H9 (cell line): ENCODE measurements around the gene KCNJ11. TPM values are rescaled to one million over a fixed set of nuclear protein-coding genes. Genes with fewer than 3 reads are reported as not detected.

Source experiments
- DNase-seq: peaks from one replicate; pipeline ENCODE4 v3.0.0-alpha.2; 2017
- H2AFZ ChIP-seq: one replicate; pipeline ENCODE4 v1.6.1; 2013; ENCODE audit warnings: mild to moderate bottlenecking, low read length, control low read depth, moderate library complexity
- H2AK5ac ChIP-seq: 2 replicates; pipeline ENCODE4 v1.6.1; 2013; ENCODE audit warnings: low read length, control low read depth, mixed read lengths; ENCODE audit not compliant: insufficient read length
- H2BK120ac ChIP-seq: one replicate; pipeline ENCODE4 v1.6.1; 2013; ENCODE audit warnings: low read depth, mild to moderate bottlenecking, low read length, control low read depth, inconsistent platforms; ENCODE audit not compliant: poor library complexity, severe bottlenecking
- H2BK12ac ChIP-seq: 2 replicates; pipeline ENCODE4 v1.6.1; 2013; ENCODE audit warnings: low read length, control low read depth, mixed read lengths, low read depth; ENCODE audit not compliant: insufficient read length
- H2BK15ac ChIP-seq: 2 replicates; pipeline ENCODE4 v1.6.1; 2013; ENCODE audit warnings: low read depth, low read length, control low read depth
- H2BK20ac ChIP-seq: one replicate; pipeline ENCODE4 v1.6.1; 2013; ENCODE audit warnings: low read depth, mild to moderate bottlenecking, low read length, control low read depth, inconsistent platforms; ENCODE audit not compliant: poor library complexity, severe bottlenecking
- H2BK5ac ChIP-seq: 2 replicates; pipeline ENCODE4 v1.6.1; 2013; ENCODE audit warnings: low read length, control low read depth, mixed read lengths; ENCODE audit not compliant: insufficient read length
- H3K14ac ChIP-seq: 2 replicates; pipeline ENCODE4 v1.6.1; 2013; ENCODE audit warnings: low read length, control low read depth; ENCODE audit not compliant: insufficient read depth
- H3K18ac ChIP-seq: 2 replicates; pipeline ENCODE4 v1.6.1; 2013; ENCODE audit warnings: low read depth, mild to moderate bottlenecking, mixed read lengths, low read length, control low read depth; ENCODE audit not compliant: insufficient read length
- H3K23ac ChIP-seq: 2 replicates; pipeline ENCODE4 v1.6.1; 2013; ENCODE audit warnings: low read length, control low read depth, mixed read lengths, low read depth; ENCODE audit not compliant: insufficient read length
- H3K23me2 ChIP-seq: 2 replicates; pipeline ENCODE4 v1.6.1; 2013; ENCODE audit warnings: low read depth, mild to moderate bottlenecking, mixed read lengths, low read length, control low read depth; ENCODE audit not compliant: insufficient read length, poor library complexity, severe bottlenecking
- H3K27ac ChIP-seq: 2 replicates; pipeline ENCODE4 v1.5.1; 2013; ENCODE audit warnings: low read length, control low read depth, mixed read lengths, low read depth; ENCODE audit not compliant: insufficient read length
- H3K27me3 ChIP-seq: 2 replicates; pipeline ENCODE4 v1.6.1; 2013; ENCODE audit warnings: low read length, control low read depth, inconsistent platforms; ENCODE audit not compliant: insufficient read depth
- H3K4ac ChIP-seq: 2 replicates; pipeline ENCODE4 v1.6.1; 2013; ENCODE audit warnings: low read depth, mild to moderate bottlenecking, control low read depth, inconsistent platforms, low read length, moderate library complexity
- H3K4me1 ChIP-seq: 2 replicates; pipeline ENCODE4 v1.6.1; 2013; ENCODE audit warnings: low read length, control low read depth, inconsistent platforms; ENCODE audit not compliant: insufficient read depth
- H3K4me2 ChIP-seq: 2 replicates; pipeline ENCODE4 v1.6.1; 2013; ENCODE audit warnings: low read length, control low read depth, mixed read lengths; ENCODE audit not compliant: insufficient read length, insufficient read depth
- H3K56ac ChIP-seq: 2 replicates; pipeline ENCODE4 v1.6.1; 2013; ENCODE audit warnings: low read depth, mild to moderate bottlenecking, mixed read lengths, low read length, control low read depth; ENCODE audit not compliant: insufficient read length
- H3K79me1 ChIP-seq: 2 replicates; pipeline ENCODE4 v1.6.1; 2013; ENCODE audit warnings: low read depth, mild to moderate bottlenecking, moderate library complexity, low read length, control low read depth, inconsistent platforms; ENCODE audit not compliant: insufficient read depth, poor library complexity, severe bottlenecking
- H3K79me2 ChIP-seq: 2 replicates; pipeline ENCODE4 v1.6.1; 2013; ENCODE audit warnings: low read length, control low read depth, inconsistent platforms; ENCODE audit not compliant: insufficient read depth
- H3K9ac ChIP-seq: 2 replicates; pipeline ENCODE4 v1.6.1; 2013; ENCODE audit warnings: low read length, control low read depth, mixed read lengths; ENCODE audit not compliant: insufficient read length; ENCODE audit errors: extremely low read depth
- H3K9me3 ChIP-seq: one replicate; pipeline ENCODE4 v1.6.1; 2013; ENCODE audit warnings: low read depth, low read length, inconsistent platforms; ENCODE audit not compliant: control insufficient read depth
- H3T11ph ChIP-seq: one replicate; pipeline ENCODE4 v1.6.1; 2013; ENCODE audit warnings: mild to moderate bottlenecking, low read length, control low read depth, inconsistent platforms
- H4K20me1 ChIP-seq: one replicate; pipeline ENCODE4 v1.6.1; 2013; ENCODE audit not compliant: control insufficient read depth, insufficient read length, insufficient read depth
- H4K5ac ChIP-seq: 2 replicates; pipeline ENCODE4 v1.6.1; 2013; ENCODE audit warnings: low read depth, mild to moderate bottlenecking, mixed read lengths, low read length, control low read depth; ENCODE audit not compliant: insufficient read length
- H4K8ac ChIP-seq: replicated peaks from 2 replicates; pipeline ENCODE4 v1.6.1; 2013; ENCODE audit warnings: low read length, control low read depth, mixed read lengths, low read depth; ENCODE audit not compliant: insufficient read length
- H4K91ac ChIP-seq: 2 replicates; pipeline ENCODE4 v1.6.1; 2013; ENCODE audit warnings: low read depth, mild to moderate bottlenecking, moderate library complexity, mixed read lengths, low read length, control low read depth; ENCODE audit not compliant: insufficient read length
- H3K27ac Mint-ChIP-seq, 3 experiments: 2 replicates in 2 of 3; 3 replicates in 1 of 3; pipeline ENCODE4 v1.8.0; 2020 to 2021; ENCODE audit warnings: mixed read lengths in 3 of 3, mild to moderate bottlenecking in 1 of 3, moderate library complexity in 1 of 3
- H3K27me3 Mint-ChIP-seq: 2 replicates; pipeline ENCODE4 v1.8.0; 2021; ENCODE audit warnings: low read depth, mild to moderate bottlenecking, moderate library complexity, mixed read lengths
- H3K36me3 Mint-ChIP-seq, 3 experiments: 2 replicates in 2 of 3; 3 replicates in 1 of 3; pipeline ENCODE4 v1.8.0; 2020 to 2021; ENCODE audit warnings: low read depth in 3 of 3, mixed read lengths in 3 of 3; ENCODE audit not compliant: insufficient read depth in 1 of 3
- H3K4me1 Mint-ChIP-seq, 2 experiments: 2 replicates each; pipeline ENCODE4 v1.8.0; 2020; ENCODE audit warnings: mixed read lengths in 2 of 2
- H3K4me3 Mint-ChIP-seq, 2 experiments: 2 replicates in 1 of 2; 3 replicates in 1 of 2; pipeline ENCODE4 v1.8.0; 2020 to 2021; ENCODE audit warnings: mild to moderate bottlenecking in 2 of 2, mixed read lengths in 2 of 2, moderate library complexity in 1 of 2
- H3K9me3 Mint-ChIP-seq, 2 experiments: 2 replicates in 1 of 2; 3 replicates in 1 of 2; pipeline ENCODE4 v1.8.0; 2020; ENCODE audit warnings: mild to moderate bottlenecking in 2 of 2, mixed read lengths in 2 of 2, moderate library complexity in 1 of 2
- CTCF ChIP-seq: fragments of 200-600 bp; sonication (generic); conservative IDR thresholded peaks from 3 replicates; pipeline ENCODE4 v1.8.0; 2021; ENCODE audit warnings: antibody characterized with exemption, mild to moderate bottlenecking
- WGBS: extraction: QIAGEN DNeasy Blood & Tissue Kit; methylation state at CpG from one replicate; pipeline ENCODE4 v1.1.7; 2013; ENCODE audit warnings: missing lambda C conversion rate, low lambda C conversion rate, mixed read lengths; ENCODE audit not compliant: insufficient read length; ENCODE audit errors: extremely low coverage; 5-methylcytosine and 5-hydroxymethylcytosine counted together
- total RNA-seq: library from RNA; stranded (reverse); gene quantifications from 2 replicates; pipeline ENCODE4 v1.2.1, GENCODE V29; 2021

KCNJ11 gene
- total RNA-seq, 1 experiment from 2014 or later, result 2.3 TPM

DNA sequence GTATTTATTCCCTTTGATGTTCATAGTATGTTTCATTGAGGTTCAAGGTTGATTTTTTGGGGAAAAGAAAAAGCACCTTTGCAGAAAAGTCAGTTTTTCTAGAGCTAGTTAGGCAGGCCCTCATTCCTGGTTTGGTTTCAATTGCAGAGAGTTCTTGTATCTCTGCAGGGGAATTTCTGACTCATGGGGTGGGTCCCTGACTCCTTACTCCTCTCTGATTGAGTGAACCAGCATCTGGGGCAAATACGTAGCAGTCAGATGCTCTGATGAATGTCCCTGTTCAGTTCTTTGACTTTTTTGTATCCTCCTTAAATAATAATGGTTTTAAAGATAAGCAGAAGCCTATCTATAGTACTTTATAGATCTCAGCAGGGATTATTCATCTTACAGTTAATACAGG is 44.6 kb downstream of the KCNJ11 start:
- WGBS, result no CpG with 5 or more reads among the region's 1 CpG

More for the DNA sequence above, 44.6 kb downstream of the KCNJ11 start:
- Mint-ChIP-seq H3K9me3 (no peaks in the 10 kb centered on the region), H3K27ac (no peak overlapping the region), H3K4me3 (no peak overlapping the region), H3K36me3 (no peaks in the 10 kb centered on the region), H3K27me3 (peaks cover 25% of the 10 kb centered on the region), H3K4me1 (peaks cover 6 to 10% of the 10 kb centered on the region in 2 experiments)
- H2BK120ac ChIP-seq, result no peak overlapping the region
- H2BK20ac ChIP-seq, result no peak overlapping the region
- DNase-seq, result no peak
- H3K9ac ChIP-seq, result no peak overlapping the region
- no peaks in the 10 kb centered on the region for H3K4me1 ChIP-seq
- H2BK12ac ChIP-seq, result no peak overlapping the region
- no peak overlapping the region for H2AK5ac ChIP-seq
- no peak overlapping the region for H3K56ac ChIP-seq
- no peaks in the 10 kb centered on the region for H3K79me1 ChIP-seq
- no peaks in the 10 kb centered on the region for H3K23me2 ChIP-seq
- H4K5ac ChIP-seq, result no peak overlapping the region
- H3K18ac ChIP-seq, result no peak overlapping the region
- H3K27me3 ChIP-seq, result no peaks in the 10 kb centered on the region
- no peak overlapping the region for H4K91ac ChIP-seq
- H2AFZ ChIP-seq, result no peak overlapping the region
- no peak overlapping the region for H3T11ph ChIP-seq
- no peak overlapping the region for H3K4me2 ChIP-seq
- H2BK15ac ChIP-seq, result no peak overlapping the region
- no peaks in the 10 kb centered on the region for H4K20me1 ChIP-seq
- no peak overlapping the region for H4K8ac ChIP-seq
- no peaks in the 10 kb centered on the region for H3K9me3 ChIP-seq
- no peak overlapping the region for H3K23ac ChIP-seq
- H3K79me2 ChIP-seq, result no peaks in the 10 kb centered on the region
- H3K27ac ChIP-seq, result no peak overlapping the region
- no peak overlapping the region for H2BK5ac ChIP-seq
- H3K4ac ChIP-seq, result no peak overlapping the region
- H3K14ac ChIP-seq, result no peak overlapping the region
- no peak for TF ChIP-seq CTCF
